ENCODE data around the gene DNM1.

GRCh38 chr9:128258326-128258725, 55.1 kb downstream of the DNM1 start:
- TF ChIP-seq CTCF (IDR thresholded peaks at IDR 0.05) (no peak), POLR2AphosphoS5 (IDR thresholded peaks at IDR 0.05; ENCODE audit: insufficient read depth in 1 of 2, low read depth in 1 of 2) (no peak)
